HepG2 (cell line): ENCODE measurements around the gene TSSK2. TPM values are rescaled to one million over a fixed set of nuclear protein-coding genes. Genes with fewer than 3 reads are reported as not detected.
A peak's percentile ranks its signal among the peaks of the same experiment; 100 is the strongest.

Experiments
- ATAC-seq: fragments of 200-7000 bp; cut with Tn5 transposase; 3 replicates; pipeline ENCODE4 v1.9.1; 2020; ENCODE audit warnings: mild to moderate bottlenecking, moderate library complexity
- BruUV-seq: library from RNA; stranded (reverse); fragments of 400-500 nt; replicated peaks from 2 replicates; lab custom pipeline; 2021; lab: Mats Ljungman, UMichigan
- CTCF ChIA-PET: fragments of 300-600 bp; formaldehyde crosslinking; extraction: SDS; loops from one replicate; lab custom pipeline; 2021; ENCODE audit warnings: low total read pairs, inconsistent platforms, low intra/inter-chr PET ratio; lab: Yijun Ruan, JAX
- POLR2A ChIA-PET: fragments of 350-600 bp; sonication (Branson Sonifier 250); formaldehyde crosslinking; loops from one replicate; lab custom pipeline; 2020; ENCODE audit warnings: antibody characterized with exemption, inconsistent platforms; lab: Yijun Ruan, JAX
- DNase-seq: peaks from one replicate; pipeline ENCODE4 v3.0.0-alpha.2; 2015; ENCODE audit warnings: low spot score
- FAIRE-seq: peaks from 3 replicates; lab custom pipeline; 2011; peaks lifted over from hg19 to GRCh38; lab: Jason Lieb, UNC
- H2AFZ ChIP-seq: one replicate; pipeline ENCODE4 v1.6.1; 2011; ENCODE audit warnings: low read length, inconsistent platforms
- H3K27ac ChIP-seq: fragments of 300-600 bp; 3 replicates; pipeline ENCODE4 v1.8.0; 2011; ENCODE audit warnings: mixed run types, mild to moderate bottlenecking, mixed read lengths, low read length, inconsistent platforms; ENCODE audit not compliant: insufficient read depth; ENCODE audit errors: extremely low read length
- H3K27me3 ChIP-seq, 2 experiments: fragments of 200-600 bp in 1 of 2; 2 replicates in 1 of 2; 3 replicates in 1 of 2; pipeline versions ENCODE4 v1.6.0 to v1.8.0; 2011; ENCODE audit warnings: low read length in 2 of 2, mild to moderate bottlenecking in 2 of 2, moderate library complexity in 2 of 2, inconsistent platforms in 1 of 2; ENCODE audit not compliant: insufficient read depth in 2 of 2, control insufficient read depth in 1 of 2
- H3K36me3 ChIP-seq, 2 experiments: fragments of 200-600 bp in 1 of 2; replicated peaks in 1 of 2; 2 replicates in 1 of 2; 3 replicates in 1 of 2; pipeline versions ENCODE4 v1.5.1 to v1.8.0; 2011; ENCODE audit warnings: low read length in 2 of 2, inconsistent platforms in 1 of 2; ENCODE audit not compliant: insufficient read depth in 2 of 2, control insufficient read depth in 1 of 2
- H3K4me1 ChIP-seq: 2 replicates; pipeline ENCODE4 v1.5.1; 2012; ENCODE audit warnings: low read length, inconsistent platforms; ENCODE audit not compliant: insufficient read depth
- H3K4me2 ChIP-seq: 2 replicates; pipeline ENCODE4 v1.6.0; 2011; ENCODE audit warnings: low read depth, low read length, inconsistent platforms
- H3K4me3 ChIP-seq, 3 experiments: fragments of 200-600 bp in 1 of 3; sonication (generic), shearing (Covaris generic) in 1 of 3; replicated peaks in 1 of 3; 2 replicates each; pipeline ENCODE4 v1.5.1; 2011 to 2016; ENCODE audit warnings: low read length in 3 of 3, inconsistent platforms in 2 of 3, low read depth in 2 of 3, mild to moderate bottlenecking in 2 of 3, control low read depth in 1 of 3, mixed read lengths in 1 of 3; ENCODE audit not compliant: insufficient read depth in 1 of 3
- H3K79me2 ChIP-seq: one replicate; pipeline ENCODE4 v1.6.1; 2011; ENCODE audit warnings: low read length, inconsistent platforms; ENCODE audit not compliant: insufficient read depth
- H3K9ac ChIP-seq: 2 replicates; pipeline ENCODE4 v1.6.0; 2011; ENCODE audit warnings: mild to moderate bottlenecking, low read depth, low read length, inconsistent platforms; ENCODE audit not compliant: insufficient read depth
- H3K9me3 ChIP-seq: 2 replicates; pipeline ENCODE4 v1.5.1; 2012; ENCODE audit warnings: mild to moderate bottlenecking, low read length
- H4K20me1 ChIP-seq: 2 replicates; pipeline ENCODE4 v1.6.0; 2011; ENCODE audit warnings: inconsistent platforms, mild to moderate bottlenecking, low read length, moderate library complexity; ENCODE audit not compliant: insufficient read depth
- ARNT2 ChIP-seq: sonication (generic); formaldehyde crosslinking; IDR thresholded peaks from 2 replicates; pipeline ENCODE4 v1.8.0; 2022; ENCODE audit warnings: mild to moderate bottlenecking, low read depth, missing genetic modification reagents, moderate library complexity
- BCL6 ChIP-seq: IDR thresholded peaks from 2 replicates; pipeline ENCODE4 v1.6.1; 2016; ENCODE audit warnings: missing genetic modification reagents, missing compliant biosample characterization
- FIP1L1 ChIP-seq: fragments of 200-400 bp; formaldehyde crosslinking; IDR thresholded peaks from 2 replicates; pipeline ENCODE4 v1.6.1; 2018; ENCODE audit warnings: low read depth, mild to moderate bottlenecking, low read length, moderate library complexity, borderline replicate concordance; ENCODE audit not compliant: insufficient read depth
- NFAT5 ChIP-seq: sonication (generic); formaldehyde crosslinking; IDR thresholded peaks from 2 replicates; pipeline ENCODE4 v1.4.0; 2020; ENCODE audit warnings: missing genetic modification reagents
- POLR2A ChIP-seq, 2 experiments: IDR thresholded peaks; 2 replicates each; pipeline ENCODE4 v1.6.1; 2011; ENCODE audit warnings: low read depth in 2 of 2, low read length in 2 of 2, mild to moderate bottlenecking in 1 of 2, moderate library complexity in 1 of 2; ENCODE audit not compliant: insufficient read depth in 1 of 2
- ZFP41 ChIP-seq: sonication (generic); formaldehyde crosslinking; IDR thresholded peaks from 2 replicates; pipeline ENCODE4 v1.4.0; 2020; ENCODE audit warnings: mild to moderate bottlenecking, missing genetic modification reagents, borderline replicate concordance
- ZNF44 ChIP-seq: sonication (generic); formaldehyde crosslinking; IDR thresholded peaks from 2 replicates; pipeline ENCODE4 v1.5.1; 2020; ENCODE audit warnings: mild to moderate bottlenecking, missing genetic modification reagents
- ZSCAN21 ChIP-seq: sonication (generic); formaldehyde crosslinking; IDR thresholded peaks from 2 replicates; pipeline ENCODE4 v1.8.0; 2022; ENCODE audit warnings: mild to moderate bottlenecking, missing genetic modification reagents, moderate library complexity, borderline replicate concordance
- WGBS: methylation state at CpG from one replicate; pipeline ENCODE4 v1.1.6; 2017; ENCODE audit warnings: low lambda C conversion rate; 5-methylcytosine and 5-hydroxymethylcytosine counted together
- in situ Hi-C: cut with HindIII; loops from 2 replicates; pipeline ENCODE4 v1.10.0; 2017; ENCODE audit warnings: low pct_unique_long_range_greater_than_20kb; ENCODE audit not compliant: extremely low pct_ligation_motif_present
- intact Hi-C: fragments of 100-400 bp; cut with micrococcal nuclease; formaldehyde crosslinking; loops from one replicate; pipeline ENCODE4 v1.10.0; 2022; ENCODE audit not compliant: unreplicated experiment
- polyA plus RNA-seq, 8 experiments: library from polyadenylated mRNA; depleted of rRNA in 3 of 8; stranded (reverse) in 7 of 8; unstranded in 1 of 8; fragments of >200 nt; fragmentation: Illumina TruSeq in 4 of 8; extraction: Trizol in 4 of 8; gene quantifications; 2 replicates each; pipeline versions ENCODE4 v1.2.1 to v1.2.3, GENCODE V29; 2011 to 2016; ENCODE audit warnings: low read depth in 4 of 8, missing spikeins in 1 of 8, mixed read lengths in 1 of 8; ENCODE audit not compliant: insufficient read depth in 1 of 8
- total RNA-seq, 5 experiments: library from RNA; depleted of rRNA; stranded (reverse); fragments of >200 nt; fragmentation: Illumina TruSeq; extraction: Trizol; gene quantifications; 2 replicates each; pipeline ENCODE4 v1.2.3, GENCODE V29; 2016; ENCODE audit warnings: low read depth in 1 of 5
- TF ChIP-seq, protein P1 (sequence below): sonication (generic); formaldehyde crosslinking; IDR thresholded peaks from 2 replicates; pipeline ENCODE4 v1.4.0; 2020; ENCODE audit warnings: missing genetic modification reagents
- TF ChIP-seq, protein P2 (sequence below): sonication (generic); formaldehyde crosslinking; conservative IDR thresholded peaks from 2 replicates; pipeline ENCODE4 v1.4.0; 2020; ENCODE audit warnings: missing genetic modification reagents

TSSK2 gene
- total and polyA plus RNA-seq, 2 of the 13 experiments (the other 11 are each of a cell fraction or from before 2014, with no cell fraction given), result not detected

DNA sequence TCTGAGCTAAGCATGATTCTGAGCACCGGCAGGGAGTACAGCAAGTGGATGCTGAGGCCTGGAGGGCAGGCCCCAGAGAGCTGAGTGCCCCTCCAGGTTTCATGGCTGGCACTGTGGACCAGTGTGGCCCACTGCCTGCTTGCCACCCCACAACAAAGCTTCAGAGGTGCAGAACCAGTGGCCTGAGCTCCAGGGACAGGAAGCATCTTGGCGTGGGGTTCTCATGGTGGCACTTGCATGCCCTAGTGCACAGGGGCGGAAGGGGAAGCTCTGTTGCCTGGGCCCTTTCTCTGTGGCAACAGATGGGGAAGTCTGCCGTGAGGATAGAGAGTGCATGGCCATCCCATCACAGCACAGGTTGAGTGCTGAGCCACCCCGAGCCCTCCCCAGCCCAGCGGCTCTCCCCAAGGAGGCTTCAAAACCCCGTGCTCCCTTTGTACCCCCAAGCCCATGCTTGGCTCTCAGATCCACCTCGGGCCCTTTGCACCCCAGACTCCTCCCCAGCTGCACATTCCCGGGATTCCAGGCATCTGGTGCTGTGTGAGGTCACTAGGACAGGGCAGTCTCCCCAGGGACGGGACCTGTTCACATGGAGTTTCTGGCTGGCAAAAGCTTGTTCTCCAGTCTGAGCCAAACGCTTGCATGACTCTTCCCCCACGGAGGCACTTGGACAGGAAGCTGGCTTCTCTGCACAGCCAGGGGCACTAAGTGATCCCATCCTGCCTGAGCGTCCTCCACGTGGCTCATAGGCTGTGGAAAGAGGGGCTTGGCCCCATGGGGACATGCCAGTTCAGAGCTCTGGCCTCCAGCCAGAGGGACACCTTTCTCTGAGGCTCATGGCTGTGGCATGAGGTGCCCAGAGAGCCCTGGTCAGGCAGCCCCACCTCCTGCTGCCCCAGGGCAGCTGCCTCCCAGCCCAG lies 43.3 kb downstream of the TSSK2 start:
- H3K9ac ChIP-seq, result peak overlapping the region; percentile 94
- intact Hi-C loops (loop anchor here (5.0 kb wide), 1 partner anchor 258 kb away; the partner anchor contains the start of genes HIRA and MRPL40), in situ Hi-C loops (no loop called here)
- no TSS peak for BruUV-seq
- ATAC-seq, result peak; percentile 9
- H4K20me1 ChIP-seq, result peaks cover 29% of the 10 kb centered on the region
- peak overlapping the region; percentile 80 for H3K27ac ChIP-seq
- no peak overlapping the region for H2AFZ ChIP-seq
- H3K4me3 ChIP-seq, result peak overlapping the region in 1 of 3 experiments; percentile 98; a peak in 3 of 6 replicates
- H3K4me1 ChIP-seq, result peaks cover 64% of the 10 kb centered on the region
- ChIA-PET POLR2A (interaction anchor here (1.1 kb wide), 1 partner anchor 55 kb away, joined by 3 read pairs; no protein-coding TSS in a partner anchor), CTCF (no interaction called here)
- no peaks in the 10 kb centered on the region for H3K9me3 ChIP-seq
- H3K79me2 ChIP-seq, result peaks cover 41% of the 10 kb centered on the region
- H3K36me3 ChIP-seq, result peaks cover 3 to 15% of the 10 kb centered on the region in 2 experiments; a peak in 3 of 5 replicates
- 20% methylated on average over 3 of the region's 14 CpGs for WGBS
- FAIRE-seq, result peak; percentile 56
- H3K27me3 ChIP-seq, result peaks cover 1 to 13% of the 10 kb centered on the region in 2 experiments; a peak in 4 of 5 replicates
- H3K4me2 ChIP-seq, result peak overlapping the region; percentile 96
- DNase-seq, result peak; percentile 57
- TF ChIP-seq, protein P1, sequence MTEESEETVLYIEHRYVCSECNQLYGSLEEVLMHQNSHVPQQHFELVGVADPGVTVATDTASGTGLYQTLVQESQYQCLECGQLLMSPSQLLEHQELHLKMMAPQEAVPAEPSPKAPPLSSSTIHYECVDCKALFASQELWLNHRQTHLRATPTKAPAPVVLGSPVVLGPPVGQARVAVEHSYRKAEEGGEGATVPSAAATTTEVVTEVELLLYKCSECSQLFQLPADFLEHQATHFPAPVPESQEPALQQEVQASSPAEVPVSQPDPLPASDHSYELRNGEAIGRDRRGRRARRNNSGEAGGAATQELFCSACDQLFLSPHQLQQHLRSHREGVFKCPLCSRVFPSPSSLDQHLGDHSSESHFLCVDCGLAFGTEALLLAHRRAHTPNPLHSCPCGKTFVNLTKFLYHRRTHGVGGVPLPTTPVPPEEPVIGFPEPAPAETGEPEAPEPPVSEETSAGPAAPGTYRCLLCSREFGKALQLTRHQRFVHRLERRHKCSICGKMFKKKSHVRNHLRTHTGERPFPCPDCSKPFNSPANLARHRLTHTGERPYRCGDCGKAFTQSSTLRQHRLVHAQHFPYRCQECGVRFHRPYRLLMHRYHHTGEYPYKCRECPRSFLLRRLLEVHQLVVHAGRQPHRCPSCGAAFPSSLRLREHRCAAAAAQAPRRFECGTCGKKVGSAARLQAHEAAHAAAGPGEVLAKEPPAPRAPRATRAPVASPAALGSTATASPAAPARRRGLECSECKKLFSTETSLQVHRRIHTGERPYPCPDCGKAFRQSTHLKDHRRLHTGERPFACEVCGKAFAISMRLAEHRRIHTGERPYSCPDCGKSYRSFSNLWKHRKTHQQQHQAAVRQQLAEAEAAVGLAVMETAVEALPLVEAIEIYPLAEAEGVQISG (CRISPR knock-in tag), result peak; percentile 23; the same call in 1 of the 2 replicates
- TF ChIP-seq ZNF44 (no peak), NFAT5 (CRISPR knock-in tag) (0 out of 2 replicates have a peak, but pooled peaks have one; percentile 46), POLR2A (IDR thresholded peaks at IDR 0.05; ENCODE audit: insufficient read depth in 1 of 2, low read depth in 2 of 2, low read length in 2 of 2) (peak in 1 of 2 experiments; percentile 70; a peak in 1 of 4 replicates), ZSCAN21 (CRISPR knock-in tag) (0 out of 2 replicates have a peak, but pooled peaks have one; percentile 26), ARNT2 (peak; percentile 74; the same call in 1 of the 2 replicates), FIP1L1 (no peak), BCL6 (CRISPR knock-in tag) (no peak), ZFP41 (CRISPR knock-in tag) (no peak)
- TF ChIP-seq, protein P2, sequence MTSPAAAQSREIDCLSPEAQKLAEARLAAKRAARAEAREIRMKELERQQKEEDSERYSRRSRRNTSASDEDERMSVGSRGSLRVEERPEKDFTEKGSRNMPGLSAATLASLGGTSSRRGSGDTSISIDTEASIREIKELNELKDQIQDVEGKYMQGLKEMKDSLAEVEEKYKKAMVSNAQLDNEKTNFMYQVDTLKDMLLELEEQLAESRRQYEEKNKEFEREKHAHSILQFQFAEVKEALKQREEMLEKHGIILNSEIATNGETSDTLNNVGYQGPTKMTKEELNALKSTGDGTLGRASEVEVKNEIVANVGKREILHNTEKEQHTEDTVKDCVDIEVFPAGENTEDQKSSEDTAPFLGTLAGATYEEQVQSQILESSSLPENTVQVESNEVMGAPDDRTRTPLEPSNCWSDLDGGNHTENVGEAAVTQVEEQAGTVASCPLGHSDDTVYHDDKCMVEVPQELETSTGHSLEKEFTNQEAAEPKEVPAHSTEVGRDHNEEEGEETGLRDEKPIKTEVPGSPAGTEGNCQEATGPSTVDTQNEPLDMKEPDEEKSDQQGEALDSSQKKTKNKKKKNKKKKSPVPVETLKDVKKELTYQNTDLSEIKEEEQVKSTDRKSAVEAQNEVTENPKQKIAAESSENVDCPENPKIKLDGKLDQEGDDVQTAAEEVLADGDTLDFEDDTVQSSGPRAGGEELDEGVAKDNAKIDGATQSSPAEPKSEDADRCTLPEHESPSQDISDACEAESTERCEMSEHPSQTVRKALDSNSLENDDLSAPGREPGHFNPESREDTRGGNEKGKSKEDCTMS (CRISPR knock-in tag), result no peak
